Left lung (tissue), 10 donors: ENCODE results near the gene EVA1A. TPM values are rescaled to one million over a fixed set of nuclear protein-coding genes. Genes with fewer than 3 reads are reported as not detected.
A peak's percentile ranks its signal among the peaks of the same experiment; 100 is the strongest.

ENCODE experiments used
- ATAC-seq: fragments of 200-7000 bp; cut with Tn5 transposase; one replicate; pipeline ENCODE4 v1.9.1; 2020; ENCODE audit warnings: moderate library complexity
- DNase-seq, 4 donors: peaks; one replicate each; pipeline ENCODE4 v3.0.0-alpha.2; 2013 to 2020
- H3K27ac ChIP-seq, 2 donors: fragments of 200-600 bp; sonication (generic) in 1 of 2; one replicate each; pipeline versions ENCODE4 v1.5.0 to v1.8.0; 2020 to 2021
- H3K27me3 ChIP-seq, 2 donors: fragments of 200-600 bp; sonication (generic) in 1 of 2; one replicate each; pipeline versions ENCODE4 v1.5.0 to v1.8.0; 2020 to 2021
- H3K36me3 ChIP-seq, 2 donors: fragments of 200-600 bp; sonication (generic) in 1 of 2; one replicate each; pipeline versions ENCODE4 v1.5.0 to v1.8.0; 2020 to 2021
- H3K4me1 ChIP-seq, 2 donors: fragments of 200-600 bp; one replicate each; pipeline ENCODE4 v1.8.0; 2021
- H3K4me3 ChIP-seq, 2 donors: fragments of 200-600 bp; sonication (generic) in 1 of 2; one replicate each; pipeline versions ENCODE4 v1.5.0 to v1.8.0; 2020 to 2021; ENCODE audit warnings: mild to moderate bottlenecking in 1 of 2
- H3K9me3 ChIP-seq, 2 donors: fragments of 200-600 bp; sonication (generic) in 1 of 2; one replicate each; pipeline versions ENCODE4 v1.5.0 to v1.8.0; 2020 to 2021
- intact Hi-C, 2 donors: fragments of 100-400 bp; cut with DNase I; formaldehyde crosslinking; loops; one replicate each; pipeline versions ENCODE4 v1.11.2 to v1.14.2; 2022
- polyA plus RNA-seq, 6 donors: library from polyadenylated mRNA; unstranded; fragments of 120-200 nt; gene quantifications; one replicate each; pipeline ENCODE4 v1.2.1, GENCODE V29; 2013; ENCODE audit not compliant: insufficient read length in 6 of 6
- total RNA-seq, 2 donors: library from RNA; stranded (reverse); fragmentation: NEBNext Ultra II Directional; extraction: Animal tissue kit (Norgen Biotek cat#: 25700); gene quantifications; one replicate each; pipeline ENCODE4 v1.2.1, GENCODE V29; 2021
- TF ChIP-seq, protein P1 (sequence below), 2 donors: fragments of 200-600 bp; sonication (generic) in 1 of 2; IDR thresholded peaks; one replicate each; pipeline versions ENCODE4 v1.5.0 to v1.8.0; 2021; ENCODE audit warnings: antibody characterized with exemption in 2 of 2
- donor health status: DM: no; HTN: yes; CAD: no.
- donor health status: DM: no; HTN: no; CAD: no.

Gene EVA1A
- total and polyA plus RNA-seq, 8 donors, result 23.2 to 54.7 (median 34.2) TPM

DNA sequence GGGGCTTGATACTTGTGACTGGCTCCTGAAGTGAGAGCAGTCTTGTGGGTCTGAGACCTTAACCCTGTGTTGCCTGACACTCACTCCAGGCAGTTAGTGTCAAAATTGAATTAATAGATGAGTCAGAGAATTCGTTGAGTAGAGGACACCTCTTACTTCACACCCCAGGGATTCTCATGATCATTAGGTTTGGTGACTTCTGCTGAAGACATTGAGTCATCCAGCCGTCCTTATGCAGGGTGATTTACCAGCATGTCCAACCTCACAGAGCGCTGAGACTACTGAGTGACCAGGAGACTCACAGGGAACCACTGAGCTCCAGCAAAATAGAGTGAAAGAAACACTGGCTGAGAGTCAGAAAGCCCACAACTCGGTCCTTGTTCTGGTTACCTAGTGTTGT, 36.0 kb upstream of the EVA1A start:
- H3K4me3 ChIP-seq, result no peak overlapping the region
- H3K27ac ChIP-seq, result no peak overlapping the region
- TF ChIP-seq, protein P1, sequence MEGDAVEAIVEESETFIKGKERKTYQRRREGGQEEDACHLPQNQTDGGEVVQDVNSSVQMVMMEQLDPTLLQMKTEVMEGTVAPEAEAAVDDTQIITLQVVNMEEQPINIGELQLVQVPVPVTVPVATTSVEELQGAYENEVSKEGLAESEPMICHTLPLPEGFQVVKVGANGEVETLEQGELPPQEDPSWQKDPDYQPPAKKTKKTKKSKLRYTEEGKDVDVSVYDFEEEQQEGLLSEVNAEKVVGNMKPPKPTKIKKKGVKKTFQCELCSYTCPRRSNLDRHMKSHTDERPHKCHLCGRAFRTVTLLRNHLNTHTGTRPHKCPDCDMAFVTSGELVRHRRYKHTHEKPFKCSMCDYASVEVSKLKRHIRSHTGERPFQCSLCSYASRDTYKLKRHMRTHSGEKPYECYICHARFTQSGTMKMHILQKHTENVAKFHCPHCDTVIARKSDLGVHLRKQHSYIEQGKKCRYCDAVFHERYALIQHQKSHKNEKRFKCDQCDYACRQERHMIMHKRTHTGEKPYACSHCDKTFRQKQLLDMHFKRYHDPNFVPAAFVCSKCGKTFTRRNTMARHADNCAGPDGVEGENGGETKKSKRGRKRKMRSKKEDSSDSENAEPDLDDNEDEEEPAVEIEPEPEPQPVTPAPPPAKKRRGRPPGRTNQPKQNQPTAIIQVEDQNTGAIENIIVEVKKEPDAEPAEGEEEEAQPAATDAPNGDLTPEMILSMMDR (IDR thresholded peaks at IDR 0.05), result no peak
- H3K9me3 ChIP-seq, result no peaks in the 10 kb centered on the region
- ATAC-seq (no peak), DNase-seq (no peak)
- no peaks in the 10 kb centered on the region for H3K4me1 ChIP-seq
- intact Hi-C loops, result no loop called here
- H3K27me3 ChIP-seq, result no peaks in the 10 kb centered on the region
- H3K36me3 ChIP-seq, result no peaks in the 10 kb centered on the region

DNA sequence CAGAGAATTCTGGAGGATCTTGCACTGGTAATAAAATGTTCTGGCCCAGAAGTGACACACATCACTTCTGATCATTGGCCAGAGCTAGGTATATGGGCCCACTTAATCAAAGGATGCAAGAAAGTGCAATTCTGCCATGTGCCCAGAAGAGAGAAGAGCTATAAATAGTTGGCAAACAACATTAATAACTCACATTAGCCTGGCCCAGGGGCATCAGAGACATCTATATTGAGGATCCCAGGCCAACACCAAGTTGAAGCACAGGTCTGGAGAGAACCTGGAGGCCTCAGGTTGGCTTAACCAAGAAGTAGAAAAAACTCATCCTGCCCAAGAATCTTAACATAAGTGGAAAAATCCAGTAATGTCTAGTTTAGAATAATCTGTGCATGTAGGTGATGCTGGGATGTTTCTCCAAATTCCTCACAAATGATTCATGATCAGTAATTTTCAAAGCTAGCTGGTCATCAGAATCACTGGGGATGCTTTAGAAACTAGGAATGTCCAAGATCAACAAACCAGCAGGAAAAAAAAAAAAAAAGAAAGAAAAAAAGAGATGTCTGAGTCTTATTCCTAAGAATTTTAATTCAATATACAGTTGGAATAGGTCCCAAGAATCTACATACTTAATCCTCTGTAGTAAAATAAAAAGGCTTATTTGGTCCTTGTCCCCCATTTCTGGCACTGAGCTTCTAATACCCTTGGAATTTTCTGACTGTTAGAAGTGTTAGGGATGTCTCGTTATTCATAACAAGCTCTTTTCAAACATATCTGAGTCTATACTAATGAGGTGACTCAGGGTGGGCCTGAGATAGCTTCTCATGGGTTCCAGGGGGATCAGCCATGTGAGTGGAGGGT, 35.0 kb upstream of the EVA1A start:
- Histone ChIP-seq H3K4me3 (no peak overlapping the region), H3K4me1 (no peaks in the 10 kb centered on the region), H3K27me3 (no peaks in the 10 kb centered on the region), H3K9me3 (no peaks in the 10 kb centered on the region), H3K27ac (no peak overlapping the region), H3K36me3 (no peaks in the 10 kb centered on the region)
- TF ChIP-seq, protein P1 (IDR thresholded peaks at IDR 0.05), result no peak
- ATAC-seq, result no peak
- no peak for DNase-seq
- intact Hi-C loops, result no loop called here

DNA sequence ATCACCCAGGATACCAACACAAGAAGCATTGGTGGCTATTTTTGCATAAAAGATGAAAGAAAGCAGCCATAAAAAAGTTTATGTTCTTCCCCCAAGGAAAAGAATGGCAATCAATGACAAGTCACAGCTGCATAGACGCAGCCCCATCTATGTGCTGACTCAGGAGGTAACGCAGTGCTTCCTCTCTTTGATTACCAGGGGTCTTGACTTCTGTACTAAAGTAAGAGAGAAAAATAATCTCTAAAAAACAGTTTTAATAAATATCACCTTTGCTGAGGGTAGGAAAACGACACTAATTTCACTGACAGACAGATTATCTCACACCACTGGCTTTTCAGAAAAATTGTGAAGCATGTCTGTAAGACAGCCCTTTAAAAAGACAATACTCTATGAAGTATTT, 33.9 kb upstream of the EVA1A start:
- no peak for DNase-seq
- intact Hi-C loops, result no loop called here
- no peaks in the 10 kb centered on the region for H3K27me3 ChIP-seq
- no peaks in the 10 kb centered on the region for H3K36me3 ChIP-seq
- no peak overlapping the region for H3K4me3 ChIP-seq
- ATAC-seq, result no peak
- no peaks in the 10 kb centered on the region for H3K9me3 ChIP-seq
- TF ChIP-seq, protein P1 (IDR thresholded peaks at IDR 0.05), result no peak
- no peak overlapping the region for H3K27ac ChIP-seq
- no peaks in the 10 kb centered on the region for H3K4me1 ChIP-seq

DNA sequence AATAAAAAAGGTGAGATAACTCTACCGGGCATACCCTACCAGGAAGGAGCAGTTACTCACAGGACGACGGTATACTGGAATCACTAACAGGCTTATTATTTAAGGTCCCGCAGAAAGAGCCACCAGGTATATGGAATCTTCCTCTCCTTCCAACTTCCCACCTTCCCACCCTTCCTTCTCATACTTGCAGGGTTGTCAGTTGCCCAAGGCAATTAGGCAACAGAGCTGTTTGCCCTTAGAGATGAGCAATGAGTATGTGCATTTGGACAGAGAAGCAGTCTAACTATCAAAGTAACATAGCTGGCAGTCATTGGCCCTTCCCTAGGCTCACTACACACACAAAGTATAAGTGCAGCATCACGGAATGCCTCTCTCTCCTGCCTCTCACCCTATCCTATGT, 32.1 kb upstream of the EVA1A start:
- no peaks in the 10 kb centered on the region for H3K36me3 ChIP-seq
- intact Hi-C loops, result no loop called here
- no peaks in the 10 kb centered on the region for H3K4me1 ChIP-seq
- no peak overlapping the region for H3K27ac ChIP-seq
- H3K9me3 ChIP-seq, result no peaks in the 10 kb centered on the region
- no peaks in the 10 kb centered on the region for H3K27me3 ChIP-seq
- TF ChIP-seq, protein P1 (IDR thresholded peaks at IDR 0.05), result no peak
- DNase-seq (no peak), ATAC-seq (no peak)
- no peak overlapping the region for H3K4me3 ChIP-seq

DNA sequence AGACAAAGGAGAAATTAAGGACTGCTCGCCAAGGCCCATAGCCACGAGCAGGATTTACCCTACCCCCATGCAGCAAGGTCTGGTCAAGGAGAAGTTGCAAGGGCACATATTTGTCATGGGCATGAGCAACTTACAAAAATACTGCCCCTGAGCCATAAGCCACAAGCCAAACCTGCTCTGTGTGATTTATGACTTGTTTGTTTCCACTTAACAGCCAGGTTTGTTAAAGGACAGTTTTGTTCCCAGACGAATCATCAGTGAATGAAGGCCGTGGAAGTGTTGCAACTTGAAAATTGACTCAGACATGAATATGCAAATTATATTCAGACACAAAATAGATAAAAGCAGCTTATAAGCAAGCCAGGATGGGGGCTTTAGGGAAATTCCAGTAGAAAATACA, 31.3 kb upstream of the EVA1A start:
- ATAC-seq (peak; percentile 58), DNase-seq (no peak)
- TF ChIP-seq, protein P1 (IDR thresholded peaks at IDR 0.05), result no peak
- H3K36me3 ChIP-seq, result no peaks in the 10 kb centered on the region
- no peaks in the 10 kb centered on the region for H3K4me1 ChIP-seq
- H3K9me3 ChIP-seq, result no peaks in the 10 kb centered on the region
- no peak overlapping the region for H3K4me3 ChIP-seq
- intact Hi-C loops, result no loop called here
- no peak overlapping the region for H3K27ac ChIP-seq
- no peaks in the 10 kb centered on the region for H3K27me3 ChIP-seq
